GM23338 (cell line): ENCODE results near the gene PARVA. TPM values are rescaled to one million over a fixed set of nuclear protein-coding genes. Genes with fewer than 3 reads are reported as not detected.

Experiments
- ATAC-seq: fragments of 200-7000 bp; cut with Tn5 transposase; 3 replicates; pipeline ENCODE4 v1.9.1; 2020
- DNase-seq: peaks from one replicate; pipeline ENCODE4 v3.0.0-alpha.2; 2015; ENCODE audit warnings: low spot score
- H2AFZ ChIP-seq: fragments of 200-600 bp; sonication (generic); 2 replicates; pipeline ENCODE4 v1.8.0; 2016; ENCODE audit warnings: antibody characterized with exemption, mild to moderate bottlenecking, moderate library complexity
- H3F3A ChIP-seq: fragments of 200-600 bp; sonication (generic); replicated peaks from 2 replicates; pipeline ENCODE4 v1.8.0; 2017; ENCODE audit warnings: antibody characterized with exemption, mixed run types, low read depth
- H3K27ac ChIP-seq: fragments of 200-600 bp; sonication (generic); 2 replicates; pipeline ENCODE4 v1.6.1; 2016; ENCODE audit warnings: low read depth
- H3K27me3 ChIP-seq: fragments of 200-600 bp; sonication (generic); 2 replicates; pipeline ENCODE4 v1.8.0; 2016; ENCODE audit warnings: mild to moderate bottlenecking, mixed run types, moderate library complexity; ENCODE audit not compliant: insufficient read depth
- H3K36me3 ChIP-seq: fragments of 200-600 bp; sonication (generic); 2 replicates; pipeline ENCODE4 v1.8.0; 2016; ENCODE audit warnings: mild to moderate bottlenecking; ENCODE audit not compliant: insufficient read depth
- H3K4me1 ChIP-seq: fragments of 200-600 bp; sonication (generic); 2 replicates; pipeline ENCODE4 v1.8.0; 2016; ENCODE audit warnings: mild to moderate bottlenecking, moderate library complexity; ENCODE audit not compliant: insufficient read depth
- H3K4me2 ChIP-seq: fragments of 200-600 bp; sonication (generic); 2 replicates; pipeline ENCODE4 v1.7.1; 2017; ENCODE audit warnings: mixed run types
- H3K4me3 ChIP-seq: fragments of 200-600 bp; sonication (generic); 2 replicates; pipeline ENCODE4 v1.6.1; 2016; ENCODE audit warnings: mixed run types
- H3K79me2 ChIP-seq: fragments of 200-600 bp; sonication (generic); replicated peaks from 2 replicates; pipeline ENCODE4 v1.8.0; 2017; ENCODE audit warnings: mild to moderate bottlenecking; ENCODE audit not compliant: insufficient read depth
- H3K9me2 ChIP-seq: fragments of 200-600 bp; sonication (generic); 2 replicates; pipeline ENCODE4 v1.8.0; 2017; ENCODE audit not compliant: insufficient read depth
- H4K20me1 ChIP-seq: fragments of 200-600 bp; sonication (generic); replicated peaks from 2 replicates; pipeline ENCODE4 v1.8.0; 2017; ENCODE audit warnings: mild to moderate bottlenecking; ENCODE audit not compliant: insufficient read depth
- H3K27ac Mint-ChIP-seq: 2 replicates; pipeline ENCODE4 v1.8.0; 2020; ENCODE audit warnings: inconsistent platforms, mild to moderate bottlenecking, moderate library complexity, mixed read lengths
- H3K27me3 Mint-ChIP-seq: 3 replicates; pipeline ENCODE4 v1.8.0; 2022; ENCODE audit warnings: low read depth, mild to moderate bottlenecking, moderate library complexity, mixed read lengths, inconsistent platforms; ENCODE audit not compliant: insufficient read depth, poor library complexity
- H3K36me3 Mint-ChIP-seq: 3 replicates; pipeline ENCODE4 v1.8.0; 2021; ENCODE audit warnings: low read depth, mild to moderate bottlenecking, inconsistent platforms, moderate library complexity, mixed read lengths
- H3K4me1 Mint-ChIP-seq: 3 replicates; pipeline ENCODE4 v1.8.0; 2020; ENCODE audit warnings: mild to moderate bottlenecking, inconsistent platforms, mixed read lengths
- H3K4me3 Mint-ChIP-seq: 3 replicates; pipeline ENCODE4 v1.8.0; 2021; ENCODE audit warnings: moderate library complexity, mild to moderate bottlenecking, inconsistent platforms, mixed read lengths
- H3K9me3 Mint-ChIP-seq: 3 replicates; pipeline ENCODE4 v1.8.0; 2020; ENCODE audit warnings: moderate library complexity, mild to moderate bottlenecking, inconsistent platforms, mixed read lengths
- CREB1 ChIP-seq: fragments of 250-450 bp; sonication (Bioruptor Pico); IDR thresholded peaks from 2 replicates; pipeline ENCODE4 v1.5.0; 2020; ENCODE audit warnings: low read depth, mild to moderate bottlenecking, moderate library complexity
- CTCF ChIP-seq, 2 experiments: fragments of 200-600 bp in 1 of 2; sonication (generic) in 1 of 2; conservative IDR thresholded peaks; 2 replicates each; pipeline versions ENCODE4 v1.5.1 to v1.6.1; 2016 to 2017; ENCODE audit warnings: antibody characterized with exemption in 2 of 2, low read depth in 2 of 2, mild to moderate bottlenecking in 2 of 2, moderate library complexity in 1 of 2
- ETS1 ChIP-seq: IDR thresholded peaks from 2 replicates; pipeline ENCODE4 v1.6.1; 2016; ENCODE audit warnings: antibody characterized with exemption
- EZH2 ChIP-seq: fragments of 200-600 bp; sonication (generic); IDR thresholded peaks from one replicate; pipeline ENCODE4 v1.8.0; 2017; ENCODE audit warnings: antibody characterized with exemption, mild to moderate bottlenecking, low read depth; ENCODE audit not compliant: unreplicated experiment
- JUNB ChIP-seq: IDR thresholded peaks from one replicate; pipeline ENCODE4 v1.6.1; 2016; ENCODE audit warnings: antibody characterized with exemption; ENCODE audit not compliant: unreplicated experiment
- NANOG ChIP-seq: IDR thresholded peaks from 2 replicates; pipeline ENCODE4 v1.6.1; 2016; ENCODE audit warnings: antibody characterized with exemption, borderline replicate concordance
- POLR2AphosphoS5 ChIP-seq: IDR thresholded peaks from 2 replicates; pipeline ENCODE4 v1.6.1; 2016; ENCODE audit warnings: antibody characterized with exemption, low read depth
- REST ChIP-seq: IDR thresholded peaks from one replicate; pipeline ENCODE4 v1.6.1; 2018; ENCODE audit warnings: antibody characterized with exemption; ENCODE audit not compliant: unreplicated experiment
- STAT1 ChIP-seq: IDR thresholded peaks from one replicate; pipeline ENCODE4 v1.6.1; 2016; ENCODE audit warnings: antibody characterized with exemption; ENCODE audit not compliant: unreplicated experiment
- ZNF114 ChIP-seq: fragments of 250-450 bp; sonication (Bioruptor Pico); IDR thresholded peaks from 2 replicates; pipeline ENCODE4 v1.5.0; 2020; ENCODE audit warnings: mild to moderate bottlenecking, moderate library complexity
- ZNF331 ChIP-seq: fragments of 250-450 bp; sonication (Bioruptor Pico); IDR thresholded peaks from 2 replicates; pipeline ENCODE4 v1.5.0; 2020; ENCODE audit warnings: low read depth, mild to moderate bottlenecking, moderate library complexity
- polyA plus RNA-seq: library from polyadenylated mRNA; unstranded; fragments of >200 nt; fragmentation: Nextera tagmentation; extraction: Ambion mirVana; gene quantifications from 2 replicates; pipeline ENCODE4 v1.2.1, GENCODE V29; 2016
- total RNA-seq: library from RNA; depleted of rRNA; stranded (reverse); fragments of >200 nt; shearing (Covaris generic); gene quantifications from 2 replicates; pipeline ENCODE4 v1.2.3, GENCODE V29; 2014
- TF ChIP-seq, protein P1 (sequence below): fragments of 250-450 bp; sonication (Bioruptor Pico); IDR thresholded peaks from 2 replicates; pipeline ENCODE4 v1.5.0; 2020; ENCODE audit warnings: mild to moderate bottlenecking, moderate library complexity

The PARVA gene
- total and polyA plus RNA-seq, 2 experiments from 2014 or later = 5.8 to 6.9 TPM

DNA sequence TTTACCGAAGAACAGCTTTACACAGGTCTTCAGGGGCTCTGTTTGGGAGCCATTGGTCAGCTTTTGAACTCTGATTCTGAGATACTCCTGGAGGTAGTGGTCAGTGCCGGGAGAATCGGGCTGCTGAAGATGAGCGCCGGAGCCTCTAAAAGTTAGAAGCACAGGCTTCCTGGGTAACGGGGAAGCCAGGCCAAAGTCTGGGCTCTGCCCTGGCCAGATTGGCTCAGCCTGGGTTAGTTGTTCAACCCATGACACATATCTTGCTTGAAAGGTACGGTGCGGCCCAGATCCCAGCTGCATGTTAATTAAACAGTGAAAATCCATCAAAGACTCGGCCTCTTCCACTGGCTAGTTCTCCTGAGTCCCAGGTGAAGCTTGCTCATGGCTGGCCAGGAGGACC is 18.0 kb downstream of the PARVA start:
- DNase-seq (no peak), ATAC-seq (no peak)
- Histone ChIP-seq H3K36me3 (peaks cover 11% of the 10 kb centered on the region), H2AFZ (no peak overlapping the region), H3K4me1 (no peaks in the 10 kb centered on the region), H3K9me2 (no peaks in the 10 kb centered on the region), H3F3A (no peaks in the 10 kb centered on the region), H3K4me3 (no peak overlapping the region), H3K27me3 (no peaks in the 10 kb centered on the region), H3K4me2 (no peak overlapping the region), H4K20me1 (no peaks in the 10 kb centered on the region), H3K27ac (no peak overlapping the region), H3K79me2 (no peaks in the 10 kb centered on the region)
- Mint-ChIP-seq H3K27ac (no peak overlapping the region), H3K27me3 (no peaks in the 10 kb centered on the region), H3K4me3 (no peak overlapping the region), H3K36me3 (peaks cover 32% of the 10 kb centered on the region), H3K4me1 (no peaks in the 10 kb centered on the region), H3K9me3 (peaks cover 31% of the 10 kb centered on the region)
- no peak for TF ChIP-seq ETS1
- no peak for TF ChIP-seq ZNF331 (CRISPR knock-in tag)
- TF ChIP-seq CREB1 (CRISPR knock-in tag) = no peak
- TF ChIP-seq CTCF (conservative IDR thresholded peaks at IDR 0.05; ENCODE audit: low read depth in 2 of 2) = no peak
- no peak for TF ChIP-seq JUNB
- TF ChIP-seq STAT1 = no peak
- TF ChIP-seq POLR2AphosphoS5 = no peak
- no peak for TF ChIP-seq REST
- no peak for TF ChIP-seq ZNF114 (CRISPR knock-in tag)
- no peak for TF ChIP-seq EZH2
- TF ChIP-seq NANOG = no peak
- TF ChIP-seq, protein P1, sequence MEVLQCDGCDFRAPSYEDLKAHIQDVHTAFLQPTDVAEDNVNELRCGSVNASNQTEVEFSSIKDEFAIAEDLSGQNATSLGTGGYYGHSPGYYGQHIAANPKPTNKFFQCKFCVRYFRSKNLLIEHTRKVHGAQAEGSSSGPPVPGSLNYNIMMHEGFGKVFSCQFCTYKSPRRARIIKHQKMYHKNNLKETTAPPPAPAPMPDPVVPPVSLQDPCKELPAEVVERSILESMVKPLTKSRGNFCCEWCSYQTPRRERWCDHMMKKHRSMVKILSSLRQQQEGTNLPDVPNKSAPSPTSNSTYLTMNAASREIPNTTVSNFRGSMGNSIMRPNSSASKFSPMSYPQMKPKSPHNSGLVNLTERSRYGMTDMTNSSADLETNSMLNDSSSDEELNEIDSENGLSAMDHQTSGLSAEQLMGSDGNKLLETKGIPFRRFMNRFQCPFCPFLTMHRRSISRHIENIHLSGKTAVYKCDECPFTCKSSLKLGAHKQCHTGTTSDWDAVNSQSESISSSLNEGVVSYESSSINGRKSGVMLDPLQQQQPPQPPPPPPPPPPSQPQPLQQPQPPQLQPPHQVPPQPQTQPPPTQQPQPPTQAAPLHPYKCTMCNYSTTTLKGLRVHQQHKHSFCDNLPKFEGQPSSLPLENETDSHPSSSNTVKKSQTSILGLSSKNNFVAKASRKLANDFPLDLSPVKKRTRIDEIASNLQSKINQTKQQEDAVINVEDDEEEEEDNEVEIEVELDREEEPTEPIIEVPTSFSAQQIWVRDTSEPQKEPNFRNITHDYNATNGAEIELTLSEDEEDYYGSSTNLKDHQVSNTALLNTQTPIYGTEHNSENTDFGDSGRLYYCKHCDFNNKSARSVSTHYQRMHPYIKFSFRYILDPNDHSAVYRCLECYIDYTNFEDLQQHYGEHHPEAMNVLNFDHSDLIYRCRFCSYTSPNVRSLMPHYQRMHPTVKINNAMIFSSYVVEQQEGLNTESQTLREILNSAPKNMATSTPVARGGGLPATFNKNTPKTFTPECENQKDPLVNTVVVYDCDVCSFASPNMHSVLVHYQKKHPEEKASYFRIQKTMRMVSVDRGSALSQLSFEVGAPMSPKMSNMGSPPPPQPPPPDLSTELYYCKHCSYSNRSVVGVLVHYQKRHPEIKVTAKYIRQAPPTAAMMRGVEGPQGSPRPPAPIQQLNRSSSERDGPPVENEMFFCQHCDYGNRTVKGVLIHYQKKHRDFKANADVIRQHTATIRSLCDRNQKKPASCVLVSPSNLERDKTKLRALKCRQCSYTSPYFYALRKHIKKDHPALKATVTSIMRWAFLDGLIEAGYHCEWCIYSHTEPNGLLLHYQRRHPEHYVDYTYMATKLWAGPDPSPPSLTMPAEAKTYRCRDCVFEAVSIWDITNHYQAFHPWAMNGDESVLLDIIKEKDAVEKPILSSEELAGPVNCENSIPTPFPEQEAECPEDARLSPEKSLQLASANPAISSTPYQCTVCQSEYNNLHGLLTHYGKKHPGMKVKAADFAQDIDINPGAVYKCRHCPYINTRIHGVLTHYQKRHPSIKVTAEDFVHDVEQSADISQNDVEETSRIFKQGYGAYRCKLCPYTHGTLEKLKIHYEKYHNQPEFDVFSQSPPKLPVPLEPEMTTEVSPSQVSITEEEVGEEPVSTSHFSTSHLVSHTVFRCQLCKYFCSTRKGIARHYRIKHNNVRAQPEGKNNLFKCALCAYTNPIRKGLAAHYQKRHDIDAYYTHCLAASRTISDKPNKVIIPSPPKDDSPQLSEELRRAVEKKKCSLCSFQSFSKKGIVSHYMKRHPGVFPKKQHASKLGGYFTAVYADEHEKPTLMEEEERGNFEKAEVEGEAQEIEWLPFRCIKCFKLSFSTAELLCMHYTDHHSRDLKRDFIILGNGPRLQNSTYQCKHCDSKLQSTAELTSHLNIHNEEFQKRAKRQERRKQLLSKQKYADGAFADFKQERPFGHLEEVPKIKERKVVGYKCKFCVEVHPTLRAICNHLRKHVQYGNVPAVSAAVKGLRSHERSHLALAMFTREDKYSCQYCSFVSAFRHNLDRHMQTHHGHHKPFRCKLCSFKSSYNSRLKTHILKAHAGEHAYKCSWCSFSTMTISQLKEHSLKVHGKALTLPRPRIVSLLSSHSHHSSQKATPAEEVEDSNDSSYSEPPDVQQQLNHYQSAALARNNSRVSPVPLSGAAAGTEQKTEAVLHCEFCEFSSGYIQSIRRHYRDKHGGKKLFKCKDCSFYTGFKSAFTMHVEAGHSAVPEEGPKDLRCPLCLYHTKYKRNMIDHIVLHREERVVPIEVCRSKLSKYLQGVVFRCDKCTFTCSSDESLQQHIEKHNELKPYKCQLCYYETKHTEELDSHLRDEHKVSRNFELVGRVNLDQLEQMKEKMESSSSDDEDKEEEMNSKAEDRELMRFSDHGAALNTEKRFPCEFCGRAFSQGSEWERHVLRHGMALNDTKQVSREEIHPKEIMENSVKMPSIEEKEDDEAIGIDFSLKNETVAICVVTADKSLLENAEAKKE (CRISPR knock-in tag) = no peak
